ENCODE measurements around the gene FARP1.

Gene FARP1

GRCh38 chr13:98433654-98434053 is 290.8 kb downstream of the FARP1 start:
- no peak for DNase-seq

GRCh38 chr13:98434060-98434459 is 291.2 kb downstream of the FARP1 start:
- no peak for DNase-seq

- no peak for DNase-seq
These were observed 292.5 kb downstream of the FARP1 start for GRCh38 chr13:98435376-98435775.

- DNase-seq: no peak
These were observed 293.5 kb downstream of the FARP1 start for GRCh38 chr13:98436233-98436910.

GRCh38 chr13:98438246-98439125 is 295.6 kb downstream of the FARP1 start:
- DNase-seq: no peak

GRCh38 chr13:98439126-98439828 is 296.4 kb downstream of the FARP1 start:
- DNase-seq: no peak

GRCh38 chr13:98439896-98440295 is 297.0 kb downstream of the FARP1 start:
- DNase-seq: no peak

GRCh38 chr13:98440390-98441055 is 297.6 kb downstream of the FARP1 start:
- DNase-seq: no peak

- no peak for DNase-seq
These were observed 298.3 kb downstream of the FARP1 start for GRCh38 chr13:98441056-98441676.

GRCh38 chr13:98442391-98443230 is 299.7 kb downstream of the FARP1 start:
- no peak for DNase-seq

GRCh38 chr13:98443329-98443728 is 300.4 kb downstream of the FARP1 start:
- no peak for DNase-seq

- DNase-seq: no peak
These were observed 301.0 kb downstream of the FARP1 start for GRCh38 chr13:98443800-98444325.

- no peak for DNase-seq
These were observed 301.5 kb downstream of the FARP1 start for GRCh38 chr13:98444381-98444780.

GRCh38 chr13:98445340-98446233 is 302.7 kb downstream of the FARP1 start:
- DNase-seq: peak; percentile 76

GRCh38 chr13:98446234-98446621 is 303.3 kb downstream of the FARP1 start:
- no peak for DNase-seq

GRCh38 chr13:98447130-98447529 is 304.2 kb downstream of the FARP1 start:
- DNase-seq: no peak

- DNase-seq: no peak
These were observed 305.2 kb downstream of the FARP1 start for GRCh38 chr13:98447881-98448641.

GRCh38 chr13:98448642-98448928 is 305.7 kb downstream of the FARP1 start:
- DNase-seq: no peak

GRCh38 chr13:98449273-98449672 is 306.4 kb downstream of the FARP1 start:
- DNase-seq: no peak

- no peak for DNase-seq
These were observed 307.1 kb downstream of the FARP1 start for GRCh38 chr13:98450026-98450425.

Data from stimulated activated CD4-positive, alpha-beta T cell treated with anti-CD3 and anti-CD28 coated beads, Interleukin-12 subunit alpha, Interleukin-12 subunit beta, amount 100 ng/mL, for 4 hours (primary cell).